Raji (cell line): ENCODE measurements around the gene SLC5A2.
A peak's percentile ranks its signal among the peaks of the same experiment; 100 is the strongest.

Experiments used
- POLR2A ChIP-seq: IDR thresholded peaks from 2 replicates; pipeline ENCODE4 v1.6.1; 2011; ENCODE audit warnings: low read depth, low read length, control low read depth; ENCODE audit not compliant: insufficient read depth

SLC5A2 gene

DNA sequence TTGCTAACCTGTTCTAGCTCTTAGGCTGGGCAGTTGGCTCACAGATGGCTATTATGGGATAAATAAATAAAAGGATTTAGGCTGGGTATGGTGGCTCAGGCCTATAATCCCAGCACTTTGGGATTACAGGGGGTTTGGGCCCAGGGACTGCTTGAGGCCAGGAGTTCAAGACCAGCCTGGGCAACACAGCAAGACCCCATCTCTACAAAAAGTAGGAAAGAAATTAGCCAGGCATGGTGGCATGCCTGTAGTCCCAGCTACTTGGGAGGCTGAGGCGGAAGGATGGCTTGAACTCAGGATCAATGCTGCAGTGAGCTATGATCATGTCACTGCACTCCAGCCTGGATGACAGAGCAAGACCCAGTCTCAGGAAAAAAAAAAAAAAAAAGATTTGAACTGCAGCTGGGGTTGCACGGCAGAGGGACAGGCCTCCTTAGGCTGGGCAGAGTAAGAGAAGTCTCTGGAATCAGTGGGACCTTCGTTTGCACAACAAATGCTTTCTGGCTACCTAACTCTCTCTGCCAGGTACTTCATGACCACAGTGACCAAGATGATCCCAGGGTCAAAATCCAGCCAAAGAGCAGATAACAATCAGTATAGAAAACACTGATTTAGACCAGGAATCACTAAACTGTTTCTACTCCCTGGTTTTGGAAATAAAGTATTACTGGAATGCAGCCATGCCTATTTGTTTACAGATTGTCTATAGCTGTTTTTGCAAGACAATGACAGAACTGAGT, 18.5 kb downstream of the SLC5A2 start:
- no peak for TF ChIP-seq POLR2A

DNA sequence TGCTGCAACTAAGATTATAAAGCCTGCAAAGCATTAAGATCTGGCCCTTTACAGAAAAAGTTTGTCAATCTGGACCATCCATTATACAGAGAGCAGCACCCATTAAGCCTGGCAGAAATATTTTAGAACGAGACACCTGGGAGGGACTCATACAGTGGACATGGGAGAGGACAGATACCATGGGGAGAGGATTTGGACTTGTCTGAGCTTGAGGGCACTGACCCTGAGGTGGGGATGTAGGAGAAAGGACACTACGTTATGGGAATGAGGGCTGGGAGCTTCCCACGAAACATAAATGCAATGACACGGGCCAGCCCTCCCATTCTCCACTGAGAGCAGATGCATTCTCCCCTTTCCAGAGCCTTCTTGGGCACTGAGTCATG, 19.0 kb downstream of the SLC5A2 start:
- no peak for TF ChIP-seq POLR2A

DNA sequence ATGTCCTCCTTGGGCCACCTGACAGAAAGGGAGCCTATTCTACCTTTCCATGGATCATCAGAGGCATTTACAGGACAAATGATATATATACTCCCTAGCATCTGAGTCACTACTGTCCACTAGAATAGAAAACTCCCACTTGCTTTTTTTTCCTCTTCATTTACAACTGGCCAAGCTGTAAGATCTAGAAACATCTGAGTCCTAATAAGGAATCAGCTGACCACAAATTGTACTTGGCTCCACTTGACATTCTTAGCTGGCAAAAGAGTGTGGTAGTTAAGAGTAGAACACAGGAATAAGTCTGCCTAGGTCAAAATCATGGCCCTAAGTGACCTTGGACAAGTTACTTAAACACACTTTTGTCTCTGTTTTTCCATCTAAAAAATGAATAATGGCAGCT, 20.1 kb downstream of the SLC5A2 start:
- no peak for TF ChIP-seq POLR2A

DNA sequence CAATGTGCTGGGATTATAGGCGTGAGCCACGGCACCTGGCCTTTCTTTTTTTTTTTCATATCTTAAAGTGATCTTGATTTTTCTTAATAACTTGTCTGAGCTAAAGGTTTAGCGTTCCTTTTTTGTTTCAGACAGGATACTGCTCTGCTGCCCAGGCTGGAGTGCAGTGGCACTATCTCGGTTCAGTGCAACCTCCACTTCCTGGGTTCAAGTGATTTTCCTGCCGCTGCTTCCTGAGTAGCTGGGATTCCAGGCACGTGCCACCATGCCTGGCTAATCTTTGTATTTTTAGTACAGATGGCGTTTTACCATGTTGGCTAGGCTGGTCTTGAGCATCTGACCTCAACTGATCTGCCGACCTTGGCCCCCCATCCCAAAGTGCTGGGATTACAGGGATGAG, 21.2 kb downstream of the SLC5A2 start:
- TF ChIP-seq POLR2A = no peak

DNA sequence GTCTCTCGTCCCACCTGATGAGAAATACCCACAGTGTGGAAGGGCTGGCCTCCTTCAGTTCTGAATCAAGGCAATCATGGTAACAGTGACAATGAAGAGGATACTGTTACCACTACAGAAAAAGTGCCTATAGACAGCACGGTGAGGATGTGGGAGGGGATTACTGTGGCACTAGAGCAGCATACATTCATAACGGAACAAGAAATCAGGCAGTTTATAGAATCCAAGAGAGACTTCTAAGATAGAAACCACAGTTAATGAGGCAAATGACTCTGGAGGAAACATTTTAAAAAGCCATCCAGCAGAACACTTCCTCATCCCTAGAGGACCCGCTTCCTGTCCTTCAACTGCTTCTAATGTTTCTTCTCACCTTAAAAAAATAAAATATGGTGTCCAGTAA, 22.6 kb downstream of the SLC5A2 start:
- TF ChIP-seq POLR2A = no peak

DNA sequence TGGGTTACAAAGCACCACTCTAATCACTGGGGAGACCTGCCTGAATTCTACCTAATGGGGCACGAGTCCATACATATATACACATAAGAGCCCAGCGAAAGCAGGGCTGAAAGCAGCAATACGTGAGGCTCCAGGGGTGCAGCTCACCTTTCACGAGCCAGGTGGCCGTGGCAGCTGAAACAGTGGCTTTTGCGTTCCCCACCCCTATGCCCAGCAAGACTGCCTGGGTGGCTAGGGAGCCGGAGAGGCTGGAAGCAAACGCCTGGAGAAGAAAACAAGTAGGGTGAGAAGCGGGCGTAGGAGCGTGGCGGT, 24.6 kb downstream of the SLC5A2 start:
- TF ChIP-seq POLR2A = no peak

DNA sequence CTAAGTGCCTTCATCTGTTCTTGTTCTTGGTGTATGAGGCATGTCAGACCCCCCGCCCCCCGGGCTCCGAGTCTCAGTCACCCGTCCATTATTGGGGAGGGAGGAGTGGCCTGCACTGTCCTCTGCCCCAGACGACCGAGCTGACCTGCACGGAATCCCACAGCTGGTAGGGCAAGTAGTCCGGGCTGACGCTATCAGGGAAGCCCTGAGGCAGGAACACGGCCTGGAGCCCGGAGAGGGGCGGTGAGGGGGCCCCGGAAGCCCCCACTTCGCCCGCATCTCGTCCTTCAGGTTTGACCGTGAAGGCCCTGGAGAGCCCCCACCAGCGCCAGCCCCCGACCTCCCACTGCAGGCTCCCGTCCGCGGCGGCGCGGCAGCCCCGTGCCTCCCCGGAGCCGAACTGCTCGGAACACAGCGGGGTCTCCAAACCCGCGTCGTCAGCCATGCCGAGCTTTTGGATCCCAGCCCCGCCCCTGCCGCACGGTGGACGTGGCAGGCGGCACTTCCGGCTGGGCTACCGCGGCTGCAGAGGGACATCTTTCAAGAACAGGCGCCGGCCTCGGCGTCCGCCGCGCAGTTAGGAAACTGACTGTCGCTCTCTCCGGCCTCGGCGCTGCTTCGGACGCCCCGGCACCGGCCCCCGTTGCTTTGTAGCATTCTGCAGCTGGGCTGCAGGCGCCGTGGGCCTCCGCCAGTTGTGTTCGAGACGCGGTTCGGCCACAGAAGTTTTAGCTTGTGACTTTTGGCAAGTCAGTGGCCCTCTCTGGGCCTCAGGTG, 25.2 kb downstream of the SLC5A2 start, which contains the start of gene RUSF1:
Gene RUSF1 (minus strand): TSS at position 463 of the 777 bp plus-strand sequence. CDS start 18 bp downstream, at position 445.
- peak; percentile 84 for TF ChIP-seq POLR2A

DNA sequence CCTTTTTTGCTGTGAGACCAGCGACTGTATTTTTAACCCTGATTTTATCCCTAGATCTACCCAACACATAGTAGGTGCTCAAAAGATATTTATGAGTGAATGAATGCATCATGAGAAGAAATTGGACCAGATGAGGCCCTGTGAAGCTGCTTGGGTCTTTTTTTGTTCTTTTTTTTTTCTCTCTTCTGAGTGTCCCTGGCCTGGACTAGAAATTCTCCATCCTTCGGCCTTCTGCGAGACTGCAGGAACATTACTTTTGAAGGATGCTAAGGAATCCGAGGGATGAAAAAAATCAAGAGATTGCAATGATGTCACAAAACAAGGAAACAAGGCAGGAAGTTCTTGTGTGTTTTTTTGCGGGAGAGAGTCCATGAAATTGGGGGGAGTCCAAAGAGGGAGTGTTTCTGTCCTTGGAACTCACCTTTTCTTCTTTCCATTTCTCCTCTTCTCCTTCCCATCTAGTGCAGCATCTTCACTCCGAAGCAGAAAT, 25.8 kb downstream of the SLC5A2 start:
- TF ChIP-seq POLR2A = no peak

DNA sequence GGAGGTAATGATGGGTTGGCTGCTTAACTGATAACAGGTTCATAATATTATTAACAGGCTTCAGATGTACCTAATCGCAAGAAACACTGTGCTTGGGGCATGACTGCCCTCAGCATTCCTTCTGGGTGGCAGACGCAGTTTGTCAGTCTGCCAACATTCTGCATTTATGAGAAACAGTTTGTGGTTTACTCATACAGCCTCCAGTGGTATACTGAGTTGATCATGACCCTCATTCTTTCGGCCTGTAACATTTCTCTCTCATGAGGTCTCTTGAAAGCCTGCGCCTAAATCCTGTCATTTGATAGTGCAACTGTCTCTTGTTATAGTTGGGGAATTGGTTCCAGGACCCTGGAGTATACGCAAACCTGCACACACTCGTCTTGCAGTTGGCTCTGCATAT, 30.2 kb downstream of the SLC5A2 start:
- no peak for TF ChIP-seq POLR2A

DNA sequence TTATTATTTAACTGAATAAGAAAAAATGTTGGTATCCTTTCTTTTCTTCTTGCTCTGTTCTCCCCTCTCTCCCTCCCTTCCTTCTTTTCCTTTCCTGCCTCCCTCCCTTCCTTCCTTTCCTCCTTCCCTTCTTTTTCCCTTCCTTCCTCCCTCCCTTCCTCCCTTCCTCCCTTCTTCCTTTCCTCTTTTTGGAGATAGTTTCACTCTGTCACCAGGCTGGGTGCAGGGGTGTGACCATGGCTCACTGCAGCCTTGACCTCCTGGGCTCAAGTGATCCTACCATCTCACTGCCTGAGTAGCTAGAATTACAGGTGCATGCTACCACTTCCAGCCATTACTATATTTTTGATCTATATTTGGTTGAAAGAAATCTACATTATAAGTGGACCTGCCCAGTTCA, 31.0 kb downstream of the SLC5A2 start:
- TF ChIP-seq POLR2A = no peak

DNA sequence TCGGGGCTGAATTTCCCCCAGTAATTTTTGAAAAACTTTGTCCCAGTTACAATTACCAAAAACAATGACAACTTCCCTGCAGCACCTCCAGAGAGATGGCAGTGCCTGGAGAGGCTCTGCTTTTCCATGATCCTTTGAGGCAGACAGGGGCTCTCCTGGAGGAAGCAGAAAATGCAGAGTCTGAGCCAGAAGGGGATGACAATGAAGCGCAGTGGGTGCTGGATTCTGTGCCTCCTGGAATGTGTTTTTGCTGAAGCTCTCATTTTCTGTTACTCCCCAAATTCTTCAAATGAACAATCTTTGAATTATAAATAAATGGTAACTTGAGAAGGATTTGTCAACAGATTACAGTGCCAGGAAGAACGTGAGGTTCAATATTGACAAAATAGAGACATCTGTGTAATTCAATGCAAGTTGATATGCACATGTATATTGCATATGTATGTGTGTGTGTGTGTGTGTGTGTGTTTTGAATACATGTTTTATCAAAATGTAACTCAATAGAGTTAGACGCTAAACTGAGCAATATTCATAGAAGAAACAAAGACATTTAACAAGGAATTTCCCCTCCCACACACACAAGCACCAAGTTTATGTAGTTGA, 35.0 kb downstream of the SLC5A2 start:
- TF ChIP-seq POLR2A = no peak

DNA sequence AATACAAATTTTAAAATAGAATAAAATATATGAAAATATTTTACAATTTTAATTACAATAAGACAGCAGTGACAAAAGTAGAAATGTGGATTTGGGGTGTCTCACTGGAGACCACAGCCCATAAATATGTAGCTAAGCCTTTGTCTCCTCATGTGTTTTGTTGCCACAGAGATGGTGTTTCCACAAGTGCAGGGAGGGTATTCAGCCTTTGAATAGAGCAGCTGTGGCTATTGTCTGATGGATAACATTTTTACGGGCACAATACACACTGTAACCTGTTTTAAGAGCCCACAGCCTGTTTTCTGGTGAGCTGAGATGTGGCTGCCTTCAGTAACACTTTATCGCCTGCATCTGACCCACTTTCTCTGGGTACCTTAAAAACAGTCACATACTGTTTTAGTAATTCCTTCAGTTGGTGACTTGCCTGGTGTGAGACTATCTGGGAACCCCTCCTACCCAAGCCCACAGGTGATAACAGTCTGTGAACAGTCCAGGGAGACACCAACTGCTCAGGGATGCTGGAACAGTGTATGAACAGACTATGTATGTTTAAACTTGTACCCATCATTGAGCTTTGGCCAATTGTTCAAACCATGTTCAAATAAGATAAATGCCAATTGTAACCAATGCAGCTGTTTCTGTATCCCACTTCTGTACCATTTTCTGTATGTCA, 37.0 kb downstream of the SLC5A2 start:
- no peak for TF ChIP-seq POLR2A

DNA sequence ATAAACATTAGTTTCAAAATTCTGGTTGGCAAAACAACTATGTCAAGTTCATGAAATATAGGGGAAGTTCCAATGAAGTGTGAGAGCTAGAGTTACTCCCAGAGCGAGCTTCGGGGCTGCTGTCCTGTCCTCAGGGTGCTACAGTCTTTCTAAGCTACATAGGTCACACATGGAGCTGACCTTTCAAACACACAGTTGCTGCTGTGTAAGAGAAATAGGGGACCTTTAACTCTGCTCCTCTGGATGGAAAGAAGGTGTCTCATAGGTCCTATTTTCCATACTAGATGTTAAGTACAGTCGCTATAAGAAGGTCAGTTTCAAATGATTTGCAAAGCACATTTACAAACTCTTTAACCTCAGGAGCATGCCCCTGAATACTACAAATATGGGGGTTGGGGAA, 38.4 kb downstream of the SLC5A2 start:
- TF ChIP-seq POLR2A = no peak

DNA sequence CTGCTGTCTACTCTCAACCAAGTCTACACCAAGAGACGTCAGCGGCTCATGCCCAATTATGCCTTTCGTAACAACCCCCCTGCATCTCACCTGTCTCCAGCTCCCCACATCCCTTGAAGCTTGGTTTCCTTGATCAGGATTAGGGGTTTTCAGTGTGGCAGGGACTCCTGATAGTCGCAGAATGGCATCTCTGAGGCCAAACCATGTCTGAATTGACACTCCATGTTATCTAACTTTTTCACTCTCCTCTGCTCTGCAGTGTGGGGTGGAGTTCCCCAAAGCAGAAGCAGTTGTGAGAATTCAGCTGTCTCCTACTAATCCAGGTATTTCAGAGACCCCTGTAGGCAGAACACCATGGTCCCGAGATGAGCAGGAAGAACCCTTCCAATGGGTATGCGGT, 39.1 kb downstream of the SLC5A2 start:
- no peak for TF ChIP-seq POLR2A

DNA sequence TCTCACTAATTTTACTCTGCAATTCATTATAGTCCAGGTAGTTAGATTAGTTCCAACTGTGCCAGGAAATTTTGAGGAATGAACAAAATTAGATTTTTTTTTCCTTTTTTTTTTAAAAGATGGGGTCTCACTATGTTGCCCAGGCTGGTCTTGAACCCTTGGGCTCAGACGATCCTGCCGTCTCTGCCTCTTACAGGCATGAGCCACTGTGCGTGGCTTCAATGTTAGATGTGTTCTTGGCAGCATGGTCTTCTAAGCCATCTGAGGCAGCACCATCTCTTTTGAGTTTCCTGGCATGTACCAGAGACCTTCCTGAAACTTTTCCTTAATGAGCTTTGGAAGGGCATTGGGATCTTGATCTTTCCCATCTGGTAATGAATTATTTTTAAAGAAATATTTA, 42.2 kb downstream of the SLC5A2 start:
- no peak for TF ChIP-seq POLR2A
